ENCODE data around the gene GNAS-AS1.

DNA sequence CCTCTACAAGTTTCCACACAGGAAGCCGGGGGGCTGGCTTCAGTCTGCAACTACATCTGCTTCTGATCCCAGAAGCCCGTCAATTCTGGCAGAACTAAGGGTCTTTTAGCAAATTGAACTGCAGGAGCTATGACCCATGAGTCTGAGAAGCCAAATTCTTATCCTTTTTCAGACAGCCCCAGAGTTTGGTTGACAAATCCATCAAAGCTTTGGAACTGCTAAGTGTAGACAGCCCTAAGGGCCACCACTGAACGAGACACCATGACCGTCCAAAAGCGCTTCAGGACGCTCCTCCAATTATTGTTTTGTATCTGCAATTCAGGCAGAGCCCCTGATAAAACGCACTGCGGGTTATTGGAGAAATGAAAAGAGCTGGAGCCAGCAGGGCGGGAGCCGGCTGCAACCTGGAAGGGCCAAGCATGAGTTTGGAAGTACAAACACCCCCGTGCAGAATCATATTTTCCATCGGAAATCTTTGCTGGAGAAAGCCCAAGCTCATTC, 67.1 kb downstream of the GNAS-AS1 start:
- TF ChIP-seq, protein P1, sequence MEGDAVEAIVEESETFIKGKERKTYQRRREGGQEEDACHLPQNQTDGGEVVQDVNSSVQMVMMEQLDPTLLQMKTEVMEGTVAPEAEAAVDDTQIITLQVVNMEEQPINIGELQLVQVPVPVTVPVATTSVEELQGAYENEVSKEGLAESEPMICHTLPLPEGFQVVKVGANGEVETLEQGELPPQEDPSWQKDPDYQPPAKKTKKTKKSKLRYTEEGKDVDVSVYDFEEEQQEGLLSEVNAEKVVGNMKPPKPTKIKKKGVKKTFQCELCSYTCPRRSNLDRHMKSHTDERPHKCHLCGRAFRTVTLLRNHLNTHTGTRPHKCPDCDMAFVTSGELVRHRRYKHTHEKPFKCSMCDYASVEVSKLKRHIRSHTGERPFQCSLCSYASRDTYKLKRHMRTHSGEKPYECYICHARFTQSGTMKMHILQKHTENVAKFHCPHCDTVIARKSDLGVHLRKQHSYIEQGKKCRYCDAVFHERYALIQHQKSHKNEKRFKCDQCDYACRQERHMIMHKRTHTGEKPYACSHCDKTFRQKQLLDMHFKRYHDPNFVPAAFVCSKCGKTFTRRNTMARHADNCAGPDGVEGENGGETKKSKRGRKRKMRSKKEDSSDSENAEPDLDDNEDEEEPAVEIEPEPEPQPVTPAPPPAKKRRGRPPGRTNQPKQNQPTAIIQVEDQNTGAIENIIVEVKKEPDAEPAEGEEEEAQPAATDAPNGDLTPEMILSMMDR (IDR thresholded peaks at IDR 0.05; ENCODE audit: insufficient read depth, low read length, poor library complexity, severe bottlenecking): no peak
- TF ChIP-seq EZH2phosphoT487 (conservative IDR thresholded peaks at IDR 0.05; ENCODE audit: low read length): no peak

Measured in SU-DHL-6 (cell line).